ENCODE results near the gene SCD.
"Not testable (repeated sequence)": the region's sequence is repeated elsewhere in the genome, so short reads cannot be mapped to it uniquely, and the experiment has no call there.

Gene SCD

GRCh38 chr10:100362570-100363496 is 15.8 kb downstream of the SCD start:
- no peak for DNase-seq

GRCh38 chr10:100364175-100364574 is 17.1 kb downstream of the SCD start:
- DNase-seq = no peak

DNA sequence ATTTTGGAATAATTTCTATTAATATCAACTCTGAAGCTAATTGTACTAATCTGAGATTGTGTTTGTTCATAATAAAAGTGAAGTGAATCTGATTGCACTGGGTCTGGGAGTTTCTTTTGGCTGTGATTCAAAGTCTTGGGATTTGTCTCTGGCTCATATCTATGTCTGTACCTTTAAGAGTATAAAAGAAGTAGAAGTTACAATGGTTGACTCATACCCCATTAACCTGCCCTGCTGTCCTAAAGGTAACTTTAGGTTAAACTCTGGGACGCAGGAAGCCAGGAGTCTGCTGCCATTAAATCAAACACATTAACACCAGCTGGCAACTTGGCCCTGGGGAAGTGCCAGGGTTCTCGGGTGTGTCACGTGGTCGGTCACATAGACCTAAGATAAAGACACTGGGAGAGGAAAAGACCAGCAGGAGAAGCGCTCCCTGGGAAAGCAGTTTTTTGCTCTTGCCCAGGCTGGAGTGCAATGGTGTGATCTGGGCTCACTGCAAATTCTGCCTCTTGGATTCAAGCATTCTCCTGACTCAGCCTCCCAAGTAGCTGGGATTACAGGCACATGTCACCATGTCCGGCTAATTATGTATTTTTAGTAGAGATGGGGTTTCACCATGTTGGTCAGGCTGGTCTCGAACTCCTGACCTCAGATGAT is 17.8 kb downstream of the SCD start:
- no peak for DNase-seq

DNA sequence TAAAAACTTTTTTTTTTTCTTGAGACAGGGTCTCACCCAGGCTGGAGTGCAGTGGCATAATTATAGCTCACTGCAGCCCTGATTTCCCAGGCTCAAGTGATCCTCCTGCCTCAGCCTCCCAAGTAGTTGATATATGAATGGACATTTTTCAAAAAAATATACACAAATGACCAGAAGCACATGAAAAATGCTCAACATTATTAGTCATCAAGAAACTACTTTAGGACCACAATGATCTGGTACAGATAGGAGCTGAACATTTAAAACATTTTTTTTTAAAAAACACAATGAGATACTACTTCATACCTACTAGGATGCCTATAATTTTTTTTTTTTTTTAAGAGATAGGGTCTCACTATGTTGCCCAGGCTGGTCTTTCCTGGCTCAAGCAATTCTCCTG is 21.7 kb downstream of the SCD start:
- no peak for DNase-seq

- peak; percentile 27 for DNase-seq
Observed at GRCh38 chr10:100370714-100371481, 23.9 kb downstream of the SCD start.

DNA sequence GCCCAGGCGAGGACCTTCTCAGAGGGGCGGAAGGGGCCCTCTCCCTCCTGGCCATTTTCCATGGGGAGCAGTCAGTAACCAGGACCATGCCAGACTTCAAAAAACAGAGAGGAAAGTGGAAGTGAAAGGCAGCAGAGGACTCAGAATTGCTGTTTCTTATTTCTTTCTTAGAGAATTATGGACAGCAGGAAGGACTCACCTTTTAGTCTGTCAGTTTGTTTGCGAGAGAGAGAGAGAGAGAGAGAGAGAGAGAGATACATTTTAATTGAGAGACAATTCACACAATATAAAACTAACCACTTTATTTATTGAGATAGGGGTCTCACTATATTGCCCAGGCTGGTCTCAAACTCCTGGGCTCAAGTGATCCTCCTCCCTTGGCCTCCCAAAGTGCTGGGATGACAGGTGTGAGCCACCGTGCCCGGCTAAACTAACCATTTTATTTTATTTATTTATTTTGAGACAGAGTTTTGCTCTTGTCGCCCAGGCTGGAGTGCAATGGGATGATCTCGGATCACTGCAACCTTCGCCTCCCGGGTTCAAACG is 24.5 kb downstream of the SCD start:
- DNase-seq = no peak

- DNase-seq = no peak
Observed at GRCh38 chr10:100372415-100373297, 25.6 kb downstream of the SCD start.

DNA sequence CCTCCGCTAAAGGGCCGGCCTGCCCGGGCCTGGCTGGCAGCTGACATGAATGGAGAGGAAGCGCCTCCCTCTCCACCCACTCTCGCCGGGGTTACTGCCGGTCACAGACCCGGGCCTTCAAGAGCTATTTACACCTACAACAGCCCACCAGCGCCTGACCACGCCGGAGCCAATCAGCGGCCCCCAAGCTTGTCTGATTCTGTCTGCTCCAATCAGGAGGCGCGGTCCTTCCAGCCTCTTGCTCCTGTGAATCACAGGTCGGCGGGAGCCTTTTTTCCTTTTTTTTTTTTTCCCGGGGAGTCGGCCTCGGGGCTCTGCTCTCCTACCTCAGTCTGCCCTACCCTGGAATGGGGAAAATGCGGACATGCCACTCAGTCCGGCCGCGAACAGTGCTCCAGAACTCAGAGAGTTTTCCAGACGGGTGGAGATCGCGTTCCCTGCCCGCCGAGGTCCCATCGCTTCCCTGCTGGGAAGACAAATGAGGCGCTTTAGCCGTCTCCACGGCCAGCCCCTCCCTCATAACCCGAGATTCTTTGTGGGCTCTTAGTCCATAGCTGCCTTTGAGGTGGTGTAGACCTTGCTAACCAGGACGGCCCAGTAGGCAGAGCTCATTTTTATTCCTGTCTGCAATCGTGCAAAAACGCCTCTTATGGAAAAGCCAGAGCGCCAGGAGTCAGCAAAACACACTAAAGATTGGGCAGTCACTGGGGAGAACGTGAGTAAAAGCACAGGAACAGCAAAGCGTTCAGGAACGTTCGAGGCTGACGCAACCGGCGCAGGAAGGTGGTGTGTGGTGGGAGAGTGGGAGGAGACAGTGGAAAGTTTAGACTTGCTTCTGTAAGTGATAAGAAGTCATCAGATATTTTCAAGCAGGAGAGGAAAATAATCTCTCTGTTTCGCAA is 26.5 kb downstream of the SCD start:
- DNase-seq = peak; percentile 83

GRCh38 chr10:100374200-100374655 is 27.2 kb downstream of the SCD start:
- DNase-seq = no peak

- not testable (repeated sequence) for DNase-seq
Observed at GRCh38 chr10:100374677-100375353, 27.8 kb downstream of the SCD start.

- not testable (repeated sequence) for DNase-seq
Observed at GRCh38 chr10:100376656-100377055, 29.6 kb downstream of the SCD start.

GRCh38 chr10:100377830-100378229 is 30.8 kb downstream of the SCD start:
- DNase-seq = no peak

- no peak for DNase-seq
Observed at GRCh38 chr10:100380400-100380799, 33.4 kb downstream of the SCD start.

GRCh38 chr10:100382553-100382952 is 35.5 kb downstream of the SCD start:
- no peak for DNase-seq

DNA sequence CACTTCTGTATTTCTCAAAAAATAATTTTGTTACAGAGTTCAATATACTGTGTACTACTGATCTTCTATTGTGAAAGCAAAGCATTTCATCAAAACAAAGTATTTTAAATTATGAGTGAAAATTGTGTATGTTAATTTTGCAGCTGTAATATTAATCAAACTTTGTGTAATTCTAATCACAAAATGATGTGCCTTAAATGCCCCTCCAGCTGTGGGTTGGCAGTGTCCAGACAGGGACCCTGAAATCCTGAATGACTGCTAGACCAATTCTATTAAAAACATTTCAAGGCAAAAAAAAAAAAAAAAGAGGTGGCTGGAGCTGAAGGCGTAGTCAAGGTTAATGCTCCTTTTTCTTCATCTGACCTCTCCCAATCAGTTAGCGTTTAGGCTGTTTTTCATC is 36.2 kb downstream of the SCD start:
- no peak for DNase-seq

GRCh38 chr10:100391163-100392002 is 44.4 kb downstream of the SCD start:
- DNase-seq = no peak

- no peak for DNase-seq
Observed at GRCh38 chr10:100392686-100393003, 45.6 kb downstream of the SCD start.

GRCh38 chr10:100395626-100396025 is 48.6 kb downstream of the SCD start:
- DNase-seq = no peak

- DNase-seq = no peak
Observed at GRCh38 chr10:100396605-100397004, 49.6 kb downstream of the SCD start.

Measured in stimulated activated CD4-positive, alpha-beta T cell treated with anti-CD3 and anti-CD28 coated beads, Interleukin-4, amount 100 ng/mL, for 1 hour (primary cell).